H4 (cell line): ENCODE results near the gene ADSS1. TPM values are rescaled to one million over a fixed set of nuclear protein-coding genes. Genes with fewer than 3 reads are reported as not detected.
A peak's percentile ranks its signal among the peaks of the same experiment; 100 is the strongest.
"Not testable (repeated sequence)": the region's sequence is repeated elsewhere in the genome, so short reads cannot be mapped to it uniquely, and the experiment has no call there.

Experiments
- DNase-seq: peaks from one replicate; pipeline ENCODE4 v3.0.0-alpha.2; 2015; ENCODE audit warnings: low spot score
- total RNA-seq: library from RNA; depleted of rRNA; stranded (reverse); fragments of >200 nt; shearing (Covaris generic); gene quantifications from 2 replicates; pipeline ENCODE4 v1.2.3, GENCODE V29; 2014

The ADSS1 gene
- total RNA-seq, 1 experiment from 2014 or later, result 3.7 TPM

- DNase-seq, result no peak
These were observed 26.2 kb downstream of the ADSS1 start for GRCh38 chr14:104750056-104750752.

GRCh38 chr14:104750753-104751057 is 26.7 kb downstream of the ADSS1 start:
- not testable (repeated sequence) for DNase-seq

- DNase-seq, result no peak
These were observed 27.8 kb downstream of the ADSS1 start for GRCh38 chr14:104751539-104752422.

- no peak for DNase-seq
These were observed 28.4 kb downstream of the ADSS1 start for GRCh38 chr14:104752423-104752734.

GRCh38 chr14:104752735-104753527 is 28.9 kb downstream of the ADSS1 start, which contains the start of gene SIVA1:
Gene SIVA1, plus strand, starts transcription at chr14:104753147. Its CDS starts 55 bp downstream, at chr14:104753202.
- peak; percentile 99 for DNase-seq

GRCh38 chr14:104753528-104754212 is 29.6 kb downstream of the ADSS1 start:
- no peak for DNase-seq

GRCh38 chr14:104754213-104754851 is 30.3 kb downstream of the ADSS1 start:
- DNase-seq, result no peak

GRCh38 chr14:104755621-104756020 is 31.6 kb downstream of the ADSS1 start:
- no peak for DNase-seq

- no peak for DNase-seq
These were observed 32.6 kb downstream of the ADSS1 start for GRCh38 chr14:104756477-104757237.

- no peak for DNase-seq
These were observed 33.2 kb downstream of the ADSS1 start for GRCh38 chr14:104757238-104757585.

- DNase-seq, result no peak
These were observed 33.8 kb downstream of the ADSS1 start for GRCh38 chr14:104757681-104758392.

- DNase-seq, result no peak
These were observed 35.2 kb downstream of the ADSS1 start for GRCh38 chr14:104758981-104759969.

- no peak for DNase-seq
These were observed 41.5 kb downstream of the ADSS1 start for GRCh38 chr14:104765517-104765916.

GRCh38 chr14:104766256-104766862 is 42.3 kb downstream of the ADSS1 start:
- no peak for DNase-seq

- DNase-seq, result no peak
These were observed 43.0 kb downstream of the ADSS1 start for GRCh38 chr14:104766863-104767633.

- no peak for DNase-seq
These were observed 43.5 kb downstream of the ADSS1 start for GRCh38 chr14:104767634-104767918.

GRCh38 chr14:104768437-104769323 is 44.7 kb downstream of the ADSS1 start:
- DNase-seq, result peak; percentile 72
